HG03342 (cell line): Measurements from ENCODE around the gene PREX1.
A peak's percentile ranks its signal among the peaks of the same experiment; 100 is the strongest.

Experiments used
- ATAC-seq: cut with Tn5 transposase; IDR thresholded peaks from one replicate; pipeline ENCODE4 v1.9.1; 2021; ENCODE audit warnings: mild to moderate bottlenecking, moderate library complexity; ENCODE audit not compliant: unreplicated experiment

PREX1 gene

GRCh38 chr20:48626938-48627736 is 200.7 kb downstream of the PREX1 start:
- no peak for ATAC-seq

DNA sequence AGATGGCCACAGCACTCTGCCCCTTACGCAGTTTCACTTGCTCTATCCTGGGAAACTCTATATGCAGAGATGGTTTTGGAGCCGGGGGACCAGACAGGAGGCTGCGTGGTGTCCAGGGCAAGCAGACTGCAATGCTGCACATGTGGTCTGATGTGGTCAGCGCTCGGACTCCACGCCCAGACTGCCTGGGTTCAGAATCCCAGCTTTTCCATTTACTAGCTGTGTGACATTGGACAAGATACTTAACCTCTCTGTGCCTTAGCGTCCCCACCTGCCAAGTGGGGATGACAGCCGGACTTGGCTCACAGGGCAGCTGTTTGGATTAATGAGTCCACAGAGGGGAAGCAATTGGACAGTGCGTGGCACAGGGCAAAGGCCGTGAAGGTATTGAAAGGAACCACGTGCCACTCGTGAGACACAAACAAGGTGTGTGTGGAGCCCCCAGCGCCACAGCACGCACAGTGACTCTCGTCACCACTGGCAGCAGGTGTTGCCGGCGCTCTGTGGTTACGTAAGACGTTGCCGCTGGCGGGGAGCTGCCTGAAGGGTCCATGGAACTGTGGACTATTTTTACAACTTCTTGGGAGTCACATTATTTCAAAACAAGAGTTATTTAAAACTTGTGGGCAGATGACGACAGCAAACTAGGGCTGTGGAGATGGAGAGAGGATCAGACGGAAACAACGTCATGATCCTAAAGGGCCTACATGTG is 201.4 kb downstream of the PREX1 start:
- ATAC-seq = no peak

DNA sequence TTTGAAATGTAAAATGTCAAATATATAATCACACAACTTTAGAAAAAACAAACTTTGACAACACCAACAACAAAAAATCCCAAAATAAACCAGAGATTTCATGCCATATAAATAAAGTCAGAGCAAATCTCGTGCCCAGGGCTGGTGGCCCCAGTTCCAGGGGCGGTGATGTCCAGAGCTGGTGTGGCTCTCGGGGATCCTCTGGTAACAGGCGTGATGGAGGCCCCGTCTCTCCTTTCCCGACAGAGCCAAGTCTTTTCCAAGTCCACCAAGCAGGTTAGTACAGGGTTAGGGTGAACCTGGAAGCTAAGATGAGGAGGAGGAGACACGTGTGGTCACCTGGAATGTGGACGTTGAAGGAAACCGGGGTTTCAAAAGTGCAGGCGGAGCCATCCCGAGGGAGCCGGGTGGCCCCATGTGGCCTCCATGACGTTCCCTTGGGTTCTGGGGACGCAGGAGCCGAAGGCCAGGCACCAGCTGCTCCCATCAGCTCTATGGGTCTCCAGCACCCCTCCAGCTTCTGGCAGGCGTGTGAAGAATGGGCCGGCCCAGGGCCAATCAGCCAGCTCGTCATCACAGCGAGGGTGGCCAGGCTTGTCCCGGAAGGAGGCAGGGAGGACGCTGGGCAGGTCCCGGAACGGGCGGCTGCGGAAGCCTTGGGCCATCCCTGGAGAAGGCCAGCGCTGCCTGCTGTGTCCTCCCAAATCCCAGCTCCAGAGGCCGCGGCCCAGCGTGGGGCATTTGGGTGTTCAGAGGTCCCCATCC is 202.5 kb downstream of the PREX1 start:
- ATAC-seq = no peak

- ATAC-seq = no peak
These were observed 203.3 kb downstream of the PREX1 start for GRCh38 chr20:48624315-48625020.

DNA sequence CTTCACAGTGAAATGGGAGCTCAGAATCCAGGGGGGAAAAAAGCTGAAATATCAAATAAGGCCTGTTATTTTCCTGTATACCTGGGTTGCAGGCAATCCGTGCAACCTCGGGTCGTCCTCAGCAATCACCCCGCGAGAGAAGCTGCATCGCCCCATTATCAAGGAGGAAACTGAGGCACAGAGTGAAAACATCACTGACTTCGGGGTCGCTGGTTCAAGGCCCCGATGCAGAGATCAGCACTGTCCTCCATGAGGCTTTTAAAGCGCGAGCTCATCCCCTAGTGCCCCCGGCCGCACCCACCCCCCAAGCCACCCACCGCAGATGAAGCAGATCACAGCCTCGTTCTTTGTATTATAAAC is 203.9 kb downstream of the PREX1 start:
- no peak for ATAC-seq

DNA sequence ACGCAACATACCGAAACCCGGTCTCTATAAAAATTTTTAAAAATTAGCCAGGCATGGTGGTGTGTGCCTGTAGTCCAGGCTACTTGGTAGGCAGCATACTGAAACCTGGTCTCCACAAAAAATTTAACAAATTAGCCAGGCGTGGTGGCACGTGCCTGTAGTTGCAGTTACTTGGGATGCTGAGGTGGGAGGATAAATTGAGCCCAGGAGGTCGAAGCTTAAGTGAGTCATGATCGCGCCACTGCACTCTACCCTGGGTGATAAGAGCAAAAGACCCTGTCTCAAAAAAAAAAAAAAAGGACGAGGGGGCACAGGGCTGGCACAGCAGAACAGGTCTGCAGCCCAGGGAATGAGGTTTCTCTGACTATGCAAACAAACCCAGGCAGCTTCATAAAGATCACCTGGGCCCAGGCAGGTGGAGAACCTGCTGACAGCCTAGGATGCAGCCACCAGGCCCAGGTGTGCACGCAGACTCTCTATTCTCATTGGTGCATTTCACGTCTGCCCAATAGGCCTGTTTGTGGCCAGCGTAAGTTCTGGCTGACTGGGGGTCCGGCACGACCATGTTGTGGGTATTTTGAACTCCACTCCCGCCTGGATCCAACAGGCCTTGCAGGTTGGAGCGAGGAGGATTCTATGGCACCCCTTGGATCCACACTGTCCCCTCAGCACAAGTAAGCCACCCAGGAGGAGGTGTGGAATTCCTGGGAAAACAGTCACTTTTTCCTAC is 204.5 kb downstream of the PREX1 start:
- ATAC-seq = no peak

GRCh38 chr20:48622421-48622820 is 205.4 kb downstream of the PREX1 start:
- ATAC-seq = no peak

- no peak for ATAC-seq
These were observed 206.3 kb downstream of the PREX1 start for GRCh38 chr20:48621376-48622078.

DNA sequence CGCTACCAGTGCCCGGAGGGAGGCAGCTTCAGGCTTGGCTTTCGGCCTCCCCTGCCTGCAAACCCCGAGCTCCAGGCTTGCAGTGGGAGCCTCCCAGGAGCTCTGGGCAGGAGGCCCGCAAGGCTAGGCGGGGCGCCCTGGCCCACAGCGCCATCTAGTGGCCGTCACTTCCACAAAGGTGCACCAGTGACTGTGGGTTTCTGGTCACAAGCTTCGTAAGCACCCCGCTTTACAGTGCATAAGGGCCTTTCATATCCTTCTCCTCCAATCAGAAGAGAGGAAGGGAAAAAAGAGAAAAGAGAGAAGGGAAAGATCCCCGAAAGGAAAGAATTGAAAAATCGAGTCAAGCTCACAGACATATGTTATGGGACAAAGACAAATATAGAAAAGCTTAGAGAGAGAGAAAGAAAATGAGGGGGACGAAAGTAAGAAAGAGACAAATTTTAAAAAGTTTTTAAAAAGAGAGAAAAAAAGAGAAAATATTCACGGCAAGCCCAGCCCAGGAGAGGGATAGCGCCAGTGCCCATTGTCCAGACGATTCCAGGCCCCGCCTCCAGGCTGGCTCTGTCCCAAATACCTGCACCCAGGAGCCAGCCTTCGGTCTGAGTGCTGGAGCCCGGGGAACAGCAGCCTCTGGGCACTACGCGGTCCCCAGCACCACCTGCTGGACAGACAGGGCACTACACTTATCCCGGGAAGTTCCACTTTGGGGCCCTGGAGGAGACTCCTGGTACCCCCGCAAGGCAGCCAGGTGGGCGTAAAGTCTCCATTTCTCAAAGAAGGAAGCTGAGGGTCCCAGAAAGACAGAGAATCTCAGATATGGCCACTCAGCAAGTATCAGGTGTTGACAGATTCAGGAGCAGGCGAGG is 207.1 kb downstream of the PREX1 start:
- peak; percentile 59 for ATAC-seq

DNA sequence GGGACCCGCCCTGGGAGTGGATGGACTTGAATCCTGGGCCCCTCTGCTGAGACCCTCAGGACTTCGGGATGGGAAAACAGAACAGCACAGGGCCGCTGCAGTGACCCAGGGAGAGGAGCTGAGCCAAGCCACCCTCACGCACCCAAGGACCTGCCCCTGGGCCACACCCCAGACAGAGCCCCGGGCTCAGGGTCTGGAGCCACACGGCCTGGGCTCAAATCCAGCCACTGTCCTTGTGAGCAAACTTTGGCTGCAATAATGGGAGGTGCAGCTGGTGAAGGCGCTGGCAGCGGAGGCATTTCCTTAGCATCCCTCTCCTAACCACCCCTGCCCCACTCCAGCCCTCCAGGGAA is 207.7 kb downstream of the PREX1 start:
- ATAC-seq = no peak

GRCh38 chr20:48619126-48620101 is 208.4 kb downstream of the PREX1 start:
- no peak for ATAC-seq

GRCh38 chr20:48618631-48619030 is 209.2 kb downstream of the PREX1 start:
- ATAC-seq = no peak

GRCh38 chr20:48618052-48618451 is 209.7 kb downstream of the PREX1 start:
- no peak for ATAC-seq

GRCh38 chr20:48617481-48617880 is 210.3 kb downstream of the PREX1 start:
- ATAC-seq = no peak

DNA sequence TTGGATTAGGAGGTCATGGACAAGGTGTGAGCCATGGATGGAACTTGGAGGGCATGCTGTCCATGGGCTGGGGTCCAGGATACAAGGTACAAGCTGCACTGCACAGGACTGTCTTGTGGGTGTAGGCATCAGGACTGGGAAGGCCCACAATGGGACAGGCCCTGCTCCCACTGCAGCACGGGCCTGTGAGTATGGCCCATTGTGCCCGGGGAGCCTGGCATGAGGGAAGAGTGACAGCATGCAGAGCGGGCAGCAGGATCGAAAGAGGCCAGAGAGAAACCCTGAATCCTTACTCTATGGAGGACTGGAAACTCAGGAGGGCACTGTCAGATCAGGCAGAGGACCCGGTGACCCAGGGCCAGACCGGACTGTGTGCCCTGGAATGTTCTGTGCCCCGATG is 211.3 kb downstream of the PREX1 start:
- ATAC-seq = no peak

DNA sequence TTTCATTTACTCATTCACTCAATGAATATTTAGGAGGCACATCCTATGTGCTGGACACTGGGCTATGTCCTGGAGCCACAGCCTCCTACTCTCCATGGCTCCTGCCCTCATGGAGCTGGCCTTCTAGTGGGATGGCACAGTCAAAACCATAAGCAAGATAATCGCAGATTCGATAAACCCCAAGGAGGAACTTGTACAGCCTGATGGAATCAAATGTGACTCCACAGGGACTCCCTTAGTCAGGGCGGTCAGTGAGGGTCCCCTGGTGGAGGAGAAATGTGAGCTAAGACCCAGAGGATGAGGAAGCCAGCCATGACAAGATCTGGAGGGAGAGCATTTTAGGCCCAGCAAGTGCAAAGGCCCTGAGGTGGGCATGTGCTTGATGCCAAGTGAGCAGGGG is 211.9 kb downstream of the PREX1 start:
- no peak for ATAC-seq

DNA sequence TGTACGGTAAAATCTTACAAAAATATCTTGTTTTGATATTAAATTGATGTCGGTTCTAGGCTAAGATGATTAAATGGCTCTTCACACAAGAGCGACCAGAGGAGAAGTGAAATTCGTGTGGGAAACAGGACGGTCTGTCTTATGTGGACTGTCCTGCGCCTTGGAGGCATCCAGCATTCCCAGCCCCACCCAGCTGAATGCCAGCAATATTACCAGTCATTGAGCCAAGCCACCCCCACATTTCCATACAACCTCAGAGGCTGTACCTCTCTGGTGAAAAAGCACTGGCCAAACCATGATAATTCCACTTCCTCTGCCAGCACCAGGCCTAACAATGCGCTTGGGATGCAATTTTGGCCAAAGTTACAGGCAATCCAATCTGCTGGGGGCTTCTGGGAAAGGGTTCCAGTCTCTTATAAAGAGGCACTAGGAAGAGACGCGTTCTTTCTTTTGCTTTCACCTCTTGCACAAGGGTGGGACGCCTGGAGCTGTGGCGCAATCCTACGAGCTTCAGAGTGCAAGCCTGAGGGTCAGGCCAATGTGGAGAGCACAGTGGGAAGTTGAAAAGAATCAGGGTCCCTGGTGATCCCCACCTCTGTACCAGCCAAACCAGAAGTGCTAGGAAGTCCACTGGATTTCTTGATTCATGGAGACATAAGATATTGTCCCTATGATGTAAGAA is 213.1 kb downstream of the PREX1 start:
- ATAC-seq = no peak
